Activated naive CD8-positive, alpha-beta T cell treated with anti-CD3 and anti-CD28 coated beads for 36 hours (primary cell): ENCODE measurements around the gene HSD17B1. TPM values are rescaled to one million over a fixed set of nuclear protein-coding genes. Genes with fewer than 3 reads are reported as not detected.
A peak's percentile ranks its signal among the peaks of the same experiment; 100 is the strongest.
"Not testable (repeated sequence)": the region's sequence is repeated elsewhere in the genome, so short reads cannot be mapped to it uniquely, and the experiment has no call there.

Source experiments
- DNase-seq: peaks from one replicate; pipeline ENCODE4 v3.0.0; 2021
- H3K27ac Mint-ChIP-seq: one replicate; pipeline ENCODE4 v1.8.0; 2022; ENCODE audit warnings: mild to moderate bottlenecking, moderate library complexity, mixed read lengths
- H3K27me3 Mint-ChIP-seq: one replicate; pipeline ENCODE4 v1.8.0; 2022; ENCODE audit warnings: mild to moderate bottlenecking, mixed read lengths
- H3K36me3 Mint-ChIP-seq: one replicate; pipeline ENCODE4 v1.8.0; 2021; ENCODE audit warnings: mild to moderate bottlenecking, mixed read lengths
- H3K4me1 Mint-ChIP-seq: one replicate; pipeline ENCODE4 v1.8.0; 2021; ENCODE audit warnings: mixed read lengths
- H3K4me3 Mint-ChIP-seq: one replicate; pipeline ENCODE4 v1.8.0; 2022; ENCODE audit warnings: mild to moderate bottlenecking, moderate library complexity, mixed read lengths
- H3K9me3 Mint-ChIP-seq: one replicate; pipeline ENCODE4 v1.8.0; 2022; ENCODE audit warnings: mixed read lengths
- total RNA-seq, 2 experiments: library from RNA; stranded (reverse); gene quantifications; one replicate each; pipeline ENCODE4 v1.2.3, GENCODE V29; 2021

The HSD17B1 gene
- total RNA-seq, 2 experiments from 2014 or later = 0.25 to 0.26 TPM

GRCh38 chr17:42536372-42537155 is 16.2 kb upstream of the HSD17B1 start:
- H3K9me3 Mint-ChIP-seq = no peaks in the 10 kb centered on the region
- peak; percentile 79 for DNase-seq
- peak overlapping the region; percentile 63 for H3K27ac Mint-ChIP-seq
- peaks cover 34% of the 10 kb centered on the region for H3K4me1 Mint-ChIP-seq
- H3K27me3 Mint-ChIP-seq = no peaks in the 10 kb centered on the region
- peak overlapping the region; percentile 87 for H3K4me3 Mint-ChIP-seq
- peaks cover 28% of the 10 kb centered on the region for H3K36me3 Mint-ChIP-seq

GRCh38 chr17:42537156-42537805 is 15.4 kb upstream of the HSD17B1 start:
- H3K4me3 Mint-ChIP-seq = peak overlapping the region; percentile 87
- peak overlapping the region; percentile 63 for H3K27ac Mint-ChIP-seq
- H3K27me3 Mint-ChIP-seq = no peaks in the 10 kb centered on the region
- H3K9me3 Mint-ChIP-seq = no peaks in the 10 kb centered on the region
- DNase-seq = no peak
- peaks cover 29% of the 10 kb centered on the region for H3K36me3 Mint-ChIP-seq
- peaks cover 34% of the 10 kb centered on the region for H3K4me1 Mint-ChIP-seq

- DNase-seq = no peak
- no peaks in the 10 kb centered on the region for H3K9me3 Mint-ChIP-seq
- peaks cover 36% of the 10 kb centered on the region for H3K4me1 Mint-ChIP-seq
- H3K4me3 Mint-ChIP-seq = peak overlapping the region; percentile 35
- no peak overlapping the region for H3K27ac Mint-ChIP-seq
- peaks cover 30% of the 10 kb centered on the region for H3K36me3 Mint-ChIP-seq
- H3K27me3 Mint-ChIP-seq = no peaks in the 10 kb centered on the region
Measured at GRCh38 chr17:42537826-42538451, 14.8 kb upstream of the HSD17B1 start.

- Mint-ChIP-seq H3K4me1 (peaks cover 36% of the 10 kb centered on the region), H3K9me3 (no peaks in the 10 kb centered on the region), H3K36me3 (peaks cover 32% of the 10 kb centered on the region), H3K27ac (no peak overlapping the region), H3K27me3 (no peaks in the 10 kb centered on the region), H3K4me3 (no peak overlapping the region)
- no peak for DNase-seq
Measured at GRCh38 chr17:42538482-42538881, 14.2 kb upstream of the HSD17B1 start.

GRCh38 chr17:42540558-42540957 is 12.2 kb upstream of the HSD17B1 start:
- Mint-ChIP-seq H3K4me3 (peak overlapping the region; percentile 29), H3K27ac (peak overlapping the region; percentile 84), H3K36me3 (peaks cover 34% of the 10 kb centered on the region), H3K4me1 (peaks cover 32% of the 10 kb centered on the region)
- DNase-seq, H3K27me3 Mint-ChIP-seq, H3K9me3 Mint-ChIP-seq: not testable (repeated sequence)

GRCh38 chr17:42541041-42541833 is 11.5 kb upstream of the HSD17B1 start:
- peak overlapping the region; percentile 84 for H3K27ac Mint-ChIP-seq
- H3K9me3 Mint-ChIP-seq = no peaks in the 10 kb centered on the region
- H3K36me3 Mint-ChIP-seq = peaks cover 34% of the 10 kb centered on the region
- no peaks in the 10 kb centered on the region for H3K27me3 Mint-ChIP-seq
- peak; percentile 43 for DNase-seq
- H3K4me3 Mint-ChIP-seq = peak overlapping the region; percentile 29
- peaks cover 29% of the 10 kb centered on the region for H3K4me1 Mint-ChIP-seq

- Mint-ChIP-seq H3K27me3 (no peaks in the 10 kb centered on the region), H3K27ac (no peak overlapping the region), H3K4me3 (no peak overlapping the region), H3K4me1 (peaks cover 19% of the 10 kb centered on the region), H3K9me3 (no peaks in the 10 kb centered on the region), H3K36me3 (peaks cover 29% of the 10 kb centered on the region)
- no peak for DNase-seq
Measured at GRCh38 chr17:42543190-42544079, 9.3 kb upstream of the HSD17B1 start.

GRCh38 chr17:42544874-42545283 is 7.8 kb upstream of the HSD17B1 start:
- no peak overlapping the region for H3K27ac Mint-ChIP-seq
- no peaks in the 10 kb centered on the region for H3K9me3 Mint-ChIP-seq
- DNase-seq = no peak
- H3K36me3 Mint-ChIP-seq = peaks cover 18% of the 10 kb centered on the region
- no peak overlapping the region for H3K4me3 Mint-ChIP-seq
- H3K27me3 Mint-ChIP-seq = no peaks in the 10 kb centered on the region
- peaks cover 28% of the 10 kb centered on the region for H3K4me1 Mint-ChIP-seq

- Mint-ChIP-seq H3K36me3 (peaks cover 10% of the 10 kb centered on the region), H3K4me1 (peaks cover 22% of the 10 kb centered on the region)
- not testable (repeated sequence) for H3K9me3 Mint-ChIP-seq, H3K27ac Mint-ChIP-seq, H3K27me3 Mint-ChIP-seq, H3K4me3 Mint-ChIP-seq, DNase-seq
Measured at GRCh38 chr17:42545755-42546505, 6.8 kb upstream of the HSD17B1 start.

- H3K27ac Mint-ChIP-seq = no peak overlapping the region
- H3K27me3 Mint-ChIP-seq = no peaks in the 10 kb centered on the region
- H3K4me1 Mint-ChIP-seq = peaks cover 13% of the 10 kb centered on the region
- no peak overlapping the region for H3K4me3 Mint-ChIP-seq
- DNase-seq = no peak
- H3K36me3 Mint-ChIP-seq = peaks cover 5% of the 10 kb centered on the region
- H3K9me3 Mint-ChIP-seq = no peaks in the 10 kb centered on the region
Measured at GRCh38 chr17:42547001-42547461, 5.7 kb upstream of the HSD17B1 start.

GRCh38 chr17:42547698-42548069 is 5.0 kb upstream of the HSD17B1 start:
- Mint-ChIP-seq H3K4me3 (no peak overlapping the region), H3K27ac (no peak overlapping the region), H3K4me1 (peaks cover 13% of the 10 kb centered on the region), H3K36me3 (peaks cover 5% of the 10 kb centered on the region), H3K27me3 (no peaks in the 10 kb centered on the region), H3K9me3 (no peaks in the 10 kb centered on the region)
- no peak for DNase-seq

- H3K4me1 Mint-ChIP-seq = peaks cover 13% of the 10 kb centered on the region
- H3K9me3 Mint-ChIP-seq = no peaks in the 10 kb centered on the region
- H3K36me3 Mint-ChIP-seq = peaks cover 2% of the 10 kb centered on the region
- H3K4me3 Mint-ChIP-seq = peak overlapping the region; percentile 10
- no peak overlapping the region for H3K27ac Mint-ChIP-seq
- DNase-seq = peak; percentile 85
- no peaks in the 10 kb centered on the region for H3K27me3 Mint-ChIP-seq
Measured at GRCh38 chr17:42548070-42548837, 4.5 kb upstream of the HSD17B1 start.
